HG02970 (cell line): Measurements from ENCODE around the gene HELZ.
"Not testable (repeated sequence)": the region's sequence is repeated elsewhere in the genome, so short reads cannot be mapped to it uniquely, and the experiment has no call there.

Experiments
- ATAC-seq: cut with Tn5 transposase; IDR thresholded peaks from one replicate; pipeline ENCODE4 v1.9.1; 2021; ENCODE audit warnings: mild to moderate bottlenecking, moderate library complexity, moderate number of reproducible peaks; ENCODE audit not compliant: unreplicated experiment, low FRiP score

HELZ gene

DNA sequence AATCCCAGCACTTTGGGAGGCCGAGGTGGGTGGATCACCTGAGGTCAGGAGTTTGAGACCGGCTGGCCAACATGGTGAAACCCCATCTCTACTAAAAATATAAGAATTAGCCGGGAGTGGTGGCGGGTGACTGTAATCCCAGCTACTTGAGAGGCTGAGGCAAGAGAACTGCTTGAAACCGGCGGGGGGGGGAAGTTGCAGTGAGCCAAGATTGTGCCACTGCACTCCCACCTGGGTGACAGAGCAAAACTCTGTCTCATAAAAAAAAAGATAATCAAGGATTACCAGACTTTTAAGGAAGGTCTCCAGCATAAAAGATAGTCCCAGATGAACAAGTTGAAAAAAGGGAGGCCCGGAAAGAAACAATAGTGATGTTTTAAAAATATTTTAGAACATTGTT is 152.3 kb downstream of the HELZ start:
- ATAC-seq, result not testable (repeated sequence)

DNA sequence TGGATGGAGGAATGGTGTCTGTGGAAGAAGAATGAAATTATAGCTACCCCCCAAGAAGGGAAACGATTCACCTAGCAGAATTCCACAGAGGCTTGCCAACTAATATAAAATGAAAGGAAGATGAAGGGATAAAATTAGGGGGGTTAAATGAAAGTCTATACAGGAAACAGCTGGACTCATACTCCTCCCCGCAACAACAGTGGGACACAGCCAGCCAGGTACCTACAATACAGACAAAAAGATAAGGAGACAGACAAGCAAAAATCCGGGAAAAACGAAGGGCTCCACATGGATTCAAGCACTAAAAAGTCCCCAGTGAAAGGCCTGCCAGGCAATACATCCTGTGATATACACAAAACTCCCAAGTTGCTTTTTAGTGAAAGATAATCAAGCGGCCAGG is 152.7 kb downstream of the HELZ start:
- ATAC-seq, result no peak

DNA sequence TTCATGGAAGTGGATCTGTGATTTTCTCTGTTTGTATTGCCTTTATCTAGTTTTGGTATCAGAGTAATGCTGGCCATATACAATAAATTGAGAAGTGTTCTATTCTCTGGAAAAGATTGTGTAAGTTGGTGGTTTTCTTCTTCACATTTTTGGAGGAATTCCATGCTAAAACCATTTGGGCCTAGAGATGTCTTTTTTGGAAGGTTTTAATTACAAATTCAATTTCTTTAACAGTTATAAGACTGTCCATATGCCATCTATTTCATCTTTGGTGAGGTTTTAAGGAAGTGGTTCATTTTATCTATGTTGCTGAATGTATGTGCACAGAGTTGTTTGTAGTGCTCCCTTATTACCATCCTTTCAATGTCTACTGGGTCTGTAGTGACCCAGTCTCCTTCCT is 154.7 kb downstream of the HELZ start:
- no peak for ATAC-seq

GRCh38 chr17:67088639-67089038 is 156.4 kb downstream of the HELZ start:
- no peak for ATAC-seq

- no peak for ATAC-seq
Observed at GRCh38 chr17:67085406-67085805, 159.6 kb downstream of the HELZ start.

- ATAC-seq, result no peak
Observed at GRCh38 chr17:67082107-67082506, 162.9 kb downstream of the HELZ start.

DNA sequence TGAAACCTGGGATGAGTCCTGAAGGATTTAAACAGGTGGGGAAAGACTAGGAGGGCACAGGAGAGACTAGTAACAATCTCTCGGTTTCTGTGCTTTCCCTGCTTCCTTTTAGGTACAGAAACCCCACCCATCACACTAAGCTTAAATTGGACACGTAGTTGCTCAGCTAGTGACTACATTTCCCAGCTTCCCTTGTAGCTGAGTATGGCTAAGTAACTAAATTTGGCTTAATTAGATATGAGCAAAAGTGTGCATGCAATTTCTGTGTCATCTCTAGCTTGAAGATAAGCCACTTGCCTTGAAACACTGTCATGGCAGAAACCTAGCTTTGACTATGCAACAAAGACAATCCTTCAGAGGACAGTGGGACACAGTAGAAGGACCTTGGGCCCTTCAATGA is 164.2 kb downstream of the HELZ start:
- ATAC-seq, result no peak

GRCh38 chr17:67079491-67079890 is 165.5 kb downstream of the HELZ start:
- no peak for ATAC-seq

DNA sequence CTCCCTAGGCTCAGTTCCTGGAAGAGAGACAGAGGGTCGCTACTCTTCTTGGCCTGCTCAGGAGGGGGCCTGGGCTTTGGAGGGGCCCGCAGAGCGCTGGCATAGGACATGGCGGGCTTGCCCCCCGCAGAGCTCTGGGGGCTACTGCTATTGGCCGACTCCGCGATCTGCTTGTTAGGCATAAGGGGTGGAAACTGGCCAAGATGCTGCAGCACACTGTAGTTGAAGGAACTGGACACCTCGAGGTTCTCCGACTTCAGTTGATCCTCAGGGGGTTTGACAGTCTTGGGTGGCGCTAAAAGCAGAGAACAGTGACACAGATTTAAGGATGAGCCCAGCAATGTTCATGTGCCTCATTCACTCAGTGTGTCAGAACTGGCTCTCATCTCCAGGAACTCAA is 166.7 kb downstream of the HELZ start:
- ATAC-seq, result no peak

GRCh38 chr17:67076290-67076689 is 168.7 kb downstream of the HELZ start:
- ATAC-seq, result no peak

DNA sequence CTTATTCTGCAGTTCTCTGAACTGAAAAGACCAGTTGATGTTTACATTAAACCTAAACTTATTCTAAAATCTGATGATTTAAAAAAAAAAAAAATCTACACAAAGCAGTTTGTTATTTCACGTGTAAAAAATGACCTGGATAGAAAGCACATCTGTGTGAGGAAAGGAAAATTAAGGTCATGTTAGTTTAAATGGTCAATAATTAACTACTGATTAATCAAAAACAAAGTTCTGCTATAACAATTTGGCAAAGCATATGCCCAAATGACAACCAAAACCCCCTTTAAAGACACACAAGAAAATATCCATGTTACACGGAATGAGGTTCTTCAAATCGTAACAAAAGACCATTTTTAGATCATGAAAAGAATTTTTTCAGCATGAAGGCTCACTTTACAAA is 170.2 kb downstream of the HELZ start:
- no peak for ATAC-seq

GRCh38 chr17:67072885-67073284 is 172.1 kb downstream of the HELZ start:
- no peak for ATAC-seq

GRCh38 chr17:67071595-67071994 is 173.4 kb downstream of the HELZ start:
- no peak for ATAC-seq

DNA sequence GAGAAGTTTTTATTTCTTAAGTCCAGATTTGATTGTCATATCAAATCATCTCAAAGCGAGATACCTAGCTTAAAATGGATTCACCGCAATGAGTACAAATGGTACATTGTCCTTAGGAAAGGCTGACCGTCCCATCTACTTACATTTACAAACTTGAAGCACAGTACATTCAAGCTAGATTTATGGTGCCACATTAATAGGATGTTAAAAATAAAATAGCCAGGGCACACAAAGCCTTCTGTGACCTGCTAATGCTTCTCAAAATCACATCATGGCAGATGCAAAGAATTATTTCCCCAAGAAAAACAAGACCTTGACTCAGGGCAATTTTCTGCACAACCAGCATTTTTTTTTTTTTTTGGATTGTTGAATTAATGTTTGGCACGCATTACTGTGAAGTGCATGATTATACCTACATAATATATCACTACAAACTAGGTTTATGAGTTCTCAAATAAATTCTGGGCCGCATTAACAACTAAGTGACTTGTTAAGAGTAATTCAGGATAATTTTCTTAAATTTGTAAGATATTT is 175.3 kb downstream of the HELZ start:
- ATAC-seq, result no peak

- no peak for ATAC-seq
Observed at GRCh38 chr17:67068999-67069398, 176.0 kb downstream of the HELZ start.

GRCh38 chr17:67067571-67068482 is 177.2 kb downstream of the HELZ start:
- ATAC-seq, result no peak

GRCh38 chr17:67066717-67067116 is 178.3 kb downstream of the HELZ start:
- ATAC-seq, result no peak

GRCh38 chr17:67063141-67063540 is 181.9 kb downstream of the HELZ start:
- no peak for ATAC-seq

- ATAC-seq, result no peak
Observed at GRCh38 chr17:67059372-67059771, 185.6 kb downstream of the HELZ start.

DNA sequence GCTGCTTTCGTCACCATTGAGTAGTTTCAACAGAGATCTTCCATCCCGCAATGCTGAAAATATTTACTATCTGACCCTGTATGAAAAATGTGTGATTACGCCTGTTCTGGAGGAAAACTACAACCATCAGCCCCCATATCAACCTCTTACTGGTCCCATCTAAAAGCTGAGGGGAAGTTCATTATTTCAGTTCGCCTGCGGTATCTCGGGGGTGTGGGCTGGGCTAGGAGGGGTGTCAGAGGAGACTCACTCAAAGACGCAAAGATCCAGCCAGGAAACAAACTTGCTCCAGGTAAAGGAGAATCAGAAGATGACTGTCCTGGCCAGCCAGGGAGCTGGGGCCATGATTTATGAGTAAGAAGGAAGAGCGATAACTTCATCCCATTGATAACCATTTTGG is 187.0 kb downstream of the HELZ start:
- ATAC-seq, result no peak

DNA sequence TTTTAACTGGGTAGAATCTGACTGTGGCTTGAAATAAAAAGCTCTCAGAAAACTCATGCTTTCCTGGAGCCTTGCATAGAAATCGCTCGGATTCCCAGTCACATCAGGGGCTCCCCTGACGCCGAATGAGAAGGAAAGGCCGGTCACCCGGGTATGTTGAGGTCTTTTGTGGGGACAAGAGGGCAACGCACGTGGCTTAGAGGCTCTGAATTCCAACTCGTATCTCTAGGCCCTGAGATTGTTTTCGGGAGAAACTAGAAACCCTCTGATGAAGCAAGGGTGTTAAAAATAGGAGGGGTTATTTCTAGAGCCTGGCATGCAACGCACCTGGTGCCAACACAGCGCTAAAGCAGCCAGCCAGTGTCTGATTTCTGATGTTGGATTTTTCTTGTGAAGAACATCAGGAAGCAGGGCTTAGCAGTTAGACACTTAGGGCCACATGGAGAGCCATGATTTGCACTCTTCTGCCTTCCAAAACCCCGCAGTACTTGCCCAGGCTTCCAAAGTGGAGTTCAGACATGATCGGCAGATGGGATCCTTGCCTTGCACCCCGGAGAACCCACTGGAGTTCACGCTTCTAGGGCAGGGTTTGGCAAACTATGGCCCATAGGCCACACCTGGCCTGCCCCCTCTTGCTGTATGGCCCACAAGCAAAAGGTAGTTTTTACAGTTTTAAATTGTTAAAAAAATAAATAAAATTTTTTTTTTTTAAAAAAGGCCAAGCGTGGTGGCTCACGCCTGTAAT is 188.1 kb downstream of the HELZ start:
- ATAC-seq, result no peak
